Nephron (organoid): ENCODE measurements around the gene ADAD1.
A peak's percentile ranks its signal among the peaks of the same experiment; 100 is the strongest.

Source experiments
- H3K27ac Mint-ChIP-seq, 3 experiments: 2 replicates each; pipeline ENCODE4 v1.8.0; 2020; ENCODE audit warnings: mixed read lengths in 3 of 3, mild to moderate bottlenecking in 2 of 3, moderate library complexity in 1 of 3
- H3K27me3 Mint-ChIP-seq: 2 replicates; pipeline ENCODE4 v1.8.0; 2021; ENCODE audit warnings: low read depth, mild to moderate bottlenecking, moderate library complexity, mixed read lengths
- H3K36me3 Mint-ChIP-seq: 2 replicates; pipeline ENCODE4 v1.8.0; 2020; ENCODE audit warnings: low read depth, mixed read lengths
- H3K4me1 Mint-ChIP-seq: 2 replicates; pipeline ENCODE4 v1.8.0; 2020; ENCODE audit warnings: mixed read lengths
- H3K4me3 Mint-ChIP-seq, 3 experiments: 2 replicates each; pipeline ENCODE4 v1.8.0; 2020; ENCODE audit warnings: mild to moderate bottlenecking in 3 of 3, mixed read lengths in 3 of 3, moderate library complexity in 2 of 3
- H3K9me3 Mint-ChIP-seq: 2 replicates; pipeline ENCODE4 v1.8.0; 2020; ENCODE audit warnings: mixed read lengths
- CTCF ChIP-seq, 3 experiments: fragments of 200-600 bp; sonication (generic); IDR thresholded peaks; one replicate each; pipeline ENCODE4 v1.5.0; 2021; ENCODE audit warnings: antibody characterized with exemption in 3 of 3; ENCODE audit not compliant: unreplicated experiment in 3 of 3

ADAD1 gene

GRCh38 chr4:122423246-122423645 is 44.4 kb downstream of the ADAD1 start:
- Mint-ChIP-seq H3K9me3 (peaks cover 4% of the 10 kb centered on the region), H3K27me3 (no peaks in the 10 kb centered on the region), H3K4me3 (no peak overlapping the region), H3K36me3 (no peaks in the 10 kb centered on the region), H3K4me1 (no peaks in the 10 kb centered on the region), H3K27ac (no peak overlapping the region)
- no peak for TF ChIP-seq CTCF (IDR thresholded peaks at IDR 0.05; ENCODE audit: unreplicated experiment in 3 of 3)

GRCh38 chr4:122431351-122431750 is 52.5 kb downstream of the ADAD1 start:
- Mint-ChIP-seq H3K9me3 (no peaks in the 10 kb centered on the region), H3K36me3 (no peaks in the 10 kb centered on the region), H3K4me3 (no peak overlapping the region), H3K27ac (peak overlapping the region in 2 of 3 experiments; percentile 36 to 56), H3K4me1 (peaks cover 12% of the 10 kb centered on the region), H3K27me3 (no peaks in the 10 kb centered on the region)
- TF ChIP-seq CTCF (IDR thresholded peaks at IDR 0.05; ENCODE audit: unreplicated experiment in 3 of 3): no peak

- no peaks in the 10 kb centered on the region for H3K36me3 Mint-ChIP-seq
- no peaks in the 10 kb centered on the region for H3K27me3 Mint-ChIP-seq
- H3K4me3 Mint-ChIP-seq: no peak overlapping the region
- no peaks in the 10 kb centered on the region for H3K9me3 Mint-ChIP-seq
- peaks cover 12% of the 10 kb centered on the region for H3K4me1 Mint-ChIP-seq
- H3K27ac Mint-ChIP-seq: no peak overlapping the region
- TF ChIP-seq CTCF (IDR thresholded peaks at IDR 0.05; ENCODE audit: unreplicated experiment in 3 of 3): no peak
These were observed 55.5 kb downstream of the ADAD1 start for GRCh38 chr4:122434285-122434684.

- TF ChIP-seq CTCF (IDR thresholded peaks at IDR 0.05; ENCODE audit: unreplicated experiment in 3 of 3): no peak
- H3K27me3 Mint-ChIP-seq: no peaks in the 10 kb centered on the region
- H3K4me1 Mint-ChIP-seq: no peaks in the 10 kb centered on the region
- no peaks in the 10 kb centered on the region for H3K9me3 Mint-ChIP-seq
- H3K27ac Mint-ChIP-seq: no peak overlapping the region
- no peak overlapping the region for H3K4me3 Mint-ChIP-seq
- no peaks in the 10 kb centered on the region for H3K36me3 Mint-ChIP-seq
These were observed 72.0 kb downstream of the ADAD1 start for GRCh38 chr4:122450847-122451246.

- Mint-ChIP-seq H3K27ac (no peak overlapping the region), H3K4me1 (no peaks in the 10 kb centered on the region), H3K4me3 (no peak overlapping the region), H3K9me3 (no peaks in the 10 kb centered on the region), H3K36me3 (no peaks in the 10 kb centered on the region), H3K27me3 (no peaks in the 10 kb centered on the region)
- TF ChIP-seq CTCF (IDR thresholded peaks at IDR 0.05; ENCODE audit: unreplicated experiment in 3 of 3): no peak
These were observed 74.7 kb downstream of the ADAD1 start for GRCh38 chr4:122453384-122453995.
